ENCODE results near the gene SATB1.

The SATB1 gene

DNA sequence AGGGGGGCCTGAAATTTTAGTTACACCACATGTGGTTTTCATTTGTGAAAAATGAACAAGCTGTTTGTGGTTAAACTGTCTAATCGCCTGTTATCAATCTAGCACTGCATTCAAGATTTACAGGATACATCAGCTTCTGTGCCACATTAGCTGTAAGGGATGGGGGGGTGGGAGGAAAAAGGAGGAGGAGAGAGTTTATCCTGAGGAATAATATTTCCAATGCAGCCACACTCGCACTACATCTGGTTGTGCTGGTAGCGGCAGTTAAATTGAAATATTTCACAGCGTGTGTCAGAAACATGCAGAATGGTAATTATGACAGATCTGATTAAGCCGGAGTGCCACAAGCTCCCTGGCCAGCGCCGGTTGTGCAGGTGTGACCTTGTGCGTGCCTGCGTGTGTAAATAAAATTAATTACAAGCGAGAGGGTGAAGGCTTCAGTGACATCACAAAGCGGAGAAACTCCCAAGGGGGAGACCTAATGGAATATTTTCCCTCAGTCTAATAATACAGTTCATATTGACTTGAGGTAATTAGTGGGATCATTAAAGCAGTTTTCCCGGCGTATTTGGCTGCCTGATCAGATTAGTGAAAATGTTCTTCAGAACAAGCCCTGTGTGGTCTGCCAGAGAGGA, 55.5 kb downstream of the SATB1 start:
- no peak overlapping the region for H3K27ac ChIP-seq

DNA sequence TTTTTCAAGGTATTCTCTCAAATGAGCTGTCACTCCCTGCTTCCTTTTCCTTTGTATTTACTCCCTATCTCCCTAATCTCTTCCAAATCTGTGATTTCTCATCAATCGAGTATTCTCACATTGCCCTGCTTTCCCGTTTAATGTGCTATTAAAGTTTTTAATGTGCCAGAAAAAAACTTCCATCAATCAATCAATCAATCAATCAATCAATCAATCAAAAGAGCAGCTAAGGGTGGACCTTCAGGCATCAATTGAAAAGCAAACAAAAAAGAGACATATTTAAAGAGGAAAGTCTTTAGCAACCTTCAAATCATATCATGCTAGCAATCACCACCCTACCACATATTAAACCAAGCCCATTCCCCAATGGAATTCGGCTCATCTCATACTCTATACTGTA, 58.9 kb downstream of the SATB1 start:
- Histone ChIP-seq H3K4me3 (no peak overlapping the region), H3K27ac (no peak overlapping the region)

More for the DNA sequence above, 55.5 kb downstream of the SATB1 start:
- H3K4me3 ChIP-seq: no peak overlapping the region

DNA sequence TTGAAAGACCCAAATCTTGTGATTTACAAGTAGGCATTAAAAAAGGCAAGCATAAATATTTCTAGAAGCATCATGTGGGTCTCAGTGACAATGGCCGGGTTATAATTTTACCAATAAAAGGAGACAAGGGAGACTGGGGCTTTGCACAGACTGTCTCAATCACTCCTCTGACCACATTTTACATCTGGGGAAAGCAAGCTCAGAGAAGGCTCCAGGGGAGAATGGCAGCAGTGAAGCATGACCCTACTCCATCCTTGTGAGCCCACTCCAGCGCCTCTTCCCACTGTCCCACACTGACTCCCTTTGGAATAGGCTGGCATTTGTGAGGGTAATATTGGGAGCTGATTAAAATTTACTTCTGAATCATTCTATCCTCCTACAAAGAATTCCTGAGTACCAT, 61.8 kb downstream of the SATB1 start:
- H3K4me3 ChIP-seq: no peak overlapping the region
- no peak overlapping the region for H3K27ac ChIP-seq

DNA sequence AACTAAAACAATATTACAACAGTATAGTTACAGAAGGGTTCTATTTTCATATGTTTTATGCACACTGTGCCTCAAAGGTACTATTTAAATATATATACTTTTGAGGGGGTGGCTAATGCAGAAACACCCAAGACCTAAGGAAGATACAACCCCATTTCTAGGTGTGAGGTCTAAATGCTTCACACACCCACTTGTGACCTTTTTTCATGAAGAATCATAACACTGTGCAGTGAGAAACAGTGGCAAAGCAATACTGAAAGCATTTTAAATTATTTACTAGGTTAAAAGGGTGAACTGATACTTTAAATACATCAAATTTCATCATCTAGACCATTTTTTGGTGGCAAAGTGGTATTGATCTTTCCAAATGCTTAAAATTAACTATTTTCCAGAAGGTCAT, 67.4 kb downstream of the SATB1 start:
- H3K27ac ChIP-seq: no peak overlapping the region
- no peak overlapping the region for H3K4me3 ChIP-seq

DNA sequence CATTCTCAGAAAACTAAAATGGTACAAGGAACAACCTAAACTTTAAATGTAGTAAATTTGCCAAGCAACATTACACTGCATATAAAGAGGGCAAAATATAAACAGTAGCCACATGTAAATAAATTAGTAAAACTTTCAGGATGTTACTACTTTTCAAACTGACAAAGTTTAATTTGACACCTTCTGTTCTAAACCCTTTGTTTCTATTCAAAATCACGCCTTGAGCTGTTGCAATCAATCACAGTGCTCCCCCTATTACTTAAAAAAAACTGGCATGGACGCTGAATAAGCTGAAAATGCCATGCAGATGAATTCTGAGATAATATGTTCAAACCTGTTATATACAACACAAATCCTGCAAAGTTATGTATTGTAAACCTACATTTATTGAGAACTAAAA, 69.3 kb downstream of the SATB1 start:
- no peak overlapping the region for H3K27ac ChIP-seq
- H3K4me3 ChIP-seq: no peak overlapping the region

DNA sequence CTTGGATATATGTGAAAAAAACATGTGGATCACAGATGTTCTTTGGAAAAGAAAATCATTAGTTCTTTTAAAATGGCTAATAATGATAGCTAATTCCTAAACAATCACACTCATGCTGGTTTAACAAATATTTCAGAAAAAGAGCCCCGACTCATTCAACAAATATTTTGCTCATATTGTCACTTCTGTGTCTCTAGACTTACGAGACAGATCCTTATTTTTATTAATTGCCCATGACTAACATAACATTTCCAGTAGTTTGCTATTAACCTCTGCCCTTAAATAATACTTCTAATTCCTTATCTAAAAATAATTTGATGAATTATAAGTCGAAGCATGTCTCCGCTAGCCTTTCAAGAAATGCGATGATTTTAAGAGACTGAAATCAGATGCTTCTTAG, 70.4 kb downstream of the SATB1 start:
- H3K4me3 ChIP-seq: no peak overlapping the region
- H3K27ac ChIP-seq: no peak overlapping the region

DNA sequence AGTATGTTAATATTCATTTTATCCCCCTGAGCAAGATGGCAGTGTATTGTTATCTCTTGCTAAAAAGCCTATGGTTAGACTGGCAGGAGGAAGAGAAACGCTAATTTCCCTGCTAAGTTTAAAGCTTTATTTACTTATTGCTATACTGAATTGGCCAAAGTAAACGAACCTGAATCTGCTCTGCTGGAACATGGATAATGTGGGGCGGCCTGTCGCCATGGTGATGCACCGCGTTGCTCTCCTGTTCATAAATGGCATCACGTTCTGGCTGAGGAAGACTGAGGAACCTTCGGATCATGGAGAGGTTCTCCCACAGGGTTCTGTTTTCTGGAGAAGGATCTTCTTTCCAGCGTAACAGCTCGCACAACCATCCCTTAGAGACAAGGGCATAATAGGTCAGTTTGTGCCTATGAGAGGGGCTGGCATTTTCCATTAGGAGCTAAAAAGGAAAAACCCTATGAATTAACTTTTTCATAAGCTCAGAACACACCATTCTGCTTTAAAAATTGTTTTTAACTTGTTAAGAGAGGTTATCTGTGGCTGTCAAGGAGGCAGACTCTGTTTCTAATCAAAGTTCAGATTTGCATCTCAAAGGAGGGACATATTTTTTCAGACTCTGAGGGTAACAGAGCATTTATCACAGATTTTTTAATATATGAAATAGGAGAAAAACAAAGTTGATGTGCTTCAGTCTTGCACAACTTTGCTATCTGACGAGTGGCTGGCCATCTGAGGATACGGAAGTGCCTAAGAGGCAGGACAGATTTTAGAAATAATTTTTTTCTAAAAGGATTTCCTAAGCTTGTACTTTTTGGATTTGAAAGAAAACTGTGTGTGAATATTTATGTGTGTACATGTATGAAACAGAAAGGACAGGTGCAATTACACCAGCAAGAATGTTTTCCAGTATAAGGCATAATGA, 73.1 kb downstream of the SATB1 start:
- Histone ChIP-seq H3K4me3 (no peak overlapping the region), H3K27ac (no peak overlapping the region)

DNA sequence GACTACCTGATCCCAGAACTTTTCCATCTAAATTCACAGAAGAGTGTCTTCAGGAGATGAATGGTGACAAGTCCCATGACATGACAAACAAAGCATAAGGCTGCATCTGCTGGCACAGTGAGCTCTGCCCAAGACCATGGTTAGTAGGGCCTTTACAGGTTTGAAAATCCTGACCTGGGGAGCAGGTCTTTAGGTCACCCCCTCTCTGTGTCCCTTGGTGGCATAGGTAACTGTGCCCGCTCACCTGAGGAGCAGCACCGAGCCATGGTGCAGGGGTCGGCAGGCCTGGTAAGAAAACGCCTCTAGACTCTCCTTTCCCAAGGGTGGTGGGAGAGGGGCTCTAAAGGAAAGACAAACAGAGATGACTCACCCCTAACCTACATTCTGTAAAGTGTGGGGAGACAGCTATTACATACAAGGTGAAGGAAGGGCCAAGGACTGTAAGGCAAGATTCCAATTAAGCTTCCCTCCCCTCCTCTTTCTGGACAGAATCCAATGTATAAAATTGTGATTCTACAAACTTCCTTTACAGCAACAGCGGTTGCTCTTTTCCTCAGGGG, 74.0 kb downstream of the SATB1 start:
- no peak overlapping the region for H3K4me3 ChIP-seq
- H3K27ac ChIP-seq: no peak overlapping the region

DNA sequence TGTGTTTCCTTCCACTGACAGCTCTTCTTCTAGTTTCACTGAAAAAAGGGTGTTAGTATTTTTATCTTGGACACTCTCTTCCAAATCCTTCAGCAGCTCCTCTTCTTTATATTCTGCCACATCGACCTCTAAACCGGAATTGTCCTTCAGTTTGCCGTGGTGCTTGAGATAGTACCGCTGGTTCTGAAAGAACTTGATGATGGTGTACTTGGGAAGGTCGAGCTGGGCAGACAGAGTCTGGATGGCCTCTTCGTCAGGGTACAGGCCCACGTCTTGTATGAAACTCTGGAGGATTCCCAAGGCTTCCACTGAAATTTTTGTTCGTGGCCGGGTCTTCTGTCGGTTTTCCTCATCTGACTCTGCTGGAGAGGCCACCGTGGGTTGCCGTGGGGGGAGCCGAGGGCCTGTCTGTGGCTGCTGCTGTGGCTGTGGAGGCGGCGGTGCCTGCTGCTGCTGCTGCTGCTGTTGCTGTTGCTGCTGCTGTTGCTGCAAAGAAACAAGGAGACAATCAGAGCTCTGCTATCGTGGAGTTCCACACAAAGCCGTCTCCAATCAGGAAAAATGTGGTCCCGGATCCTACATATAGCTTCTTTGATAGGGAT, 75.8 kb downstream of the SATB1 start:
- H3K4me3 ChIP-seq: no peak overlapping the region
- H3K27ac ChIP-seq: no peak overlapping the region

DNA sequence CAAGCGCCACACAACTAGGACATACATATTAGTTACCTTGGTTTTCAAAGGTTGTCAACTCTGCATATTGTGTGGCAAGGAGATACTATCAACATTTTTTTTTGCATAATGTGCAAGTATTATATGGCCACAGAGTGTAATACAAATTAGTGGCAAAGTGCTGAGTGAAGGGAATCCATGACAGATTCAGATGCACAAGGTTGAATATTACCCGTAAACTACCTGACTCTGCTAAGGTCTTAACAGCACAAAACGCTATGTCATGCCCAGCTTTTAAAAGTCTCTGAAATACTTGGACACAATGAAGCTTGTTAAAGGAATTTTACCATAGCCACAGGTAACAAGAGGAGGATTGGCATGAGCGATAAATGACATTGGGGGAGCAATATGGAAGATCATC, 79.0 kb downstream of the SATB1 start:
- Histone ChIP-seq H3K4me3 (no peak overlapping the region), H3K27ac (no peak overlapping the region)

DNA sequence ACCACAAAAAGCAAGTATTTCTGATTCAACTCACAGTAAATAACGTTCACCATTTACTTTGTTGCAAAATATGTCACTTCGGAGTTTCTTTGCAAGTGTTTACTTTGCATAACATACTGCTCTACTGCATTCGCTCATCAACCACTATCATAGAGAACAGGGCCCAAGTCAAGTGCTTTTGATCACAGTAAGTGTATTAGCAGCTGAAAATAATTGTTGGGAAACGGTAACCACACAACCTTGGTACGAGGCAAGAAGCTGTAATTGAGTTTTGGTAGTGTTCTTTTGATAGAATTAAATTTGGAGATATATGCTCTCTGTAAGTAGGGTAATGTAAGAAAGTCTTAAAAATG, 80.1 kb downstream of the SATB1 start:
- H3K27ac ChIP-seq: no peak overlapping the region
- no peak overlapping the region for H3K4me3 ChIP-seq

DNA sequence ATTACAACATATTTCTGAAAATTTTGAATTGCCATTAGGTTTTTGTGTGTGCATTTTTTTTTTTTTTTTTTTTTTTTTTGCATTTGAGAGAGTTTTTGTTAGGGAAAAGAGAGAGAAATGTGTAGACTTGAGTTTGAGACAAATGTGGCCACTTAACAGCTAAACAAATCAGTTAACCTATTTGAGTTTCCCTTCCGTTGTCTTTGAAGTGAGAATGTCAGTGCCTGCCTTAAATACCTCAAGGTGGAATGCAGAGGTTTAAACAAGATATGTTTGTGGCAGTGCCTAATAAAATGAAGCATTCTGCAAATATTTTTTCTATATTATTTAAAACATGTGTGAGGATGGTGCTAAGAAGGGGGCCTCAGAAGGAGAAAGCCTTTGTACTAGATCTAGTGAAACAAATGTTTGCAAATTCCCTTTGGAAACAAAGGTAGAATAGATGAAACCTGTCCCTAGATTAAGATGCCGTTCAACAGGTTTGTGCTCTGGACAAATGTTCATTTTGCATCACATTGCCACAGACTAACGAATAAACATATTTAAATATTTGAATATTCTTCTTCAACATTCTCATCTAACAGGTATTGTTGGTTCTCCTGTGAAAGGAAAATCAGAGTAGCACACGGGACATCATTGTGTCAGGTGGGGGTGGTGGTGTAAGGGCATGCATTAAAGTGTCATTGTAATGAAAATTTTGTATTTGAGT, 80.7 kb downstream of the SATB1 start:
- Histone ChIP-seq H3K4me3 (no peak overlapping the region), H3K27ac (no peak overlapping the region)

DNA sequence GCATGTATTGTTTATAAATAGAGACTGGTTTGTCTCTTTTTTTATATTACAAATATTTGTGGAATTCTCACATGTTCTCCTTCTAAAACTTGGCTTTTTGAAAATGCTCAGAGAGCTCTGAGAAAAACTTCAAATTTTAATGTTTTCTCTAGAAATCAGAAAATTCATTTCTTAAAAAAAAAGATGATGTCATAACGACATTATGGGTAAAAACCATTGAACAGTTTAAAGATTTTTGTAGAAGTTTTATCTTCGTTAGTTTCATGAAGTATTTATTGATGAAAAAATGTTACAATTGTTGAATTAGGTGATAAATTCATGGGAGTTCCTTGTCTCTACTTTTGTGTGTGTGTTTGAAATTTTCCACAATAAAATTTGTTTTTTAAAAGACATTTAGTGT, 81.3 kb downstream of the SATB1 start:
- Histone ChIP-seq H3K4me3 (no peak overlapping the region), H3K27ac (no peak overlapping the region)

DNA sequence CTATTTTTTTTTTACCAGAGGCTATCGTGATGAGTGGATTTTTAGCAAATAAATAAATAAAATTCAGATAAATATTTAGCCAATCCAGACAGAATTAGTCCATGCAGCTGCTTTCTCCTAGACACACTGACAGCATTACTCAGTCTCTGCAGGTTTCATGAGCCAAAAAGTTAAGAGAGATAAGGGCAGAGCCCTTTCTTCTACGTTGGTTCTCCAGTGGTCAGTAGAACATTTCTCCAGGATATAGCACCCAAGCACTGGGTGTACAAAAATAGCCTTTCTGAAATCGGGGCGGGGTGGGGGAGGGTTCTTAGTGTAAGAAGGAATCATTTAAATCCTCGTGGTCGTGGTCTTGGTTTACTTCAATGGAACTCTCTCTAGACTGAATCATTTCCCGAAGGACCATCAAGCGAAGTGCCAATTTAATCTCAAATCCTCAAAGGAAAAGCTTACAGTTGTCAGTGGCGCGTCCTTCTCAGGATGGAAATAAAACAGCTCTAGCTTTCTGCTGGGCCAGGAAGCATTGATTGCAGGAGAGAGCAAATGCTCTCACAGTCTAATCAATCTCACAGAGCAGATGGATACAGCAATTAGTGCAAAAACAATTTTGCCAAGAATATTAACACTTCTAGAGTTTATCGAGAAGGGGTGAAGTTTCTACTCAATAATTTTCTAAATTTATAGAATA, 86.2 kb downstream of the SATB1 start:
- Histone ChIP-seq H3K4me3 (no peak overlapping the region), H3K27ac (no peak overlapping the region)

DNA sequence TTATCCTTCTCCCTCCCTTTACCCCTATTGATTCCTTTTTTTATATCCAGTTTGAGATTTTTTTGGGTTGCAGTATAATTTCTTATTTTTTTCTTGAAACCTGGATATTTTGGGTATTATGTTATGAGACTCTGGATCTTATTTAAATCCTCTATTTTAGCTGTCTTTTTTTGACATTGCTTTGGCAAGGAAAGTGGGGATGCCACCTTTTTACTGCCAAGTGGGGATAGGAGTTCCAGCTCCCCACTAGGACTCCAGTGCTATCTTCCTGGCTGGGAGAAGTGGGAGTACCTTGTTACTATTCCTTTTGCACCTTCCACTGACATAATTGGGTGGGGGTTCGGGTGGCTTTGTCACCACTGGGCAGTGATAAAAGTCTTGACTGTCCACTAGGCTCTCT, 87.9 kb downstream of the SATB1 start:
- Histone ChIP-seq H3K4me3 (no peak overlapping the region), H3K27ac (no peak overlapping the region)

DNA sequence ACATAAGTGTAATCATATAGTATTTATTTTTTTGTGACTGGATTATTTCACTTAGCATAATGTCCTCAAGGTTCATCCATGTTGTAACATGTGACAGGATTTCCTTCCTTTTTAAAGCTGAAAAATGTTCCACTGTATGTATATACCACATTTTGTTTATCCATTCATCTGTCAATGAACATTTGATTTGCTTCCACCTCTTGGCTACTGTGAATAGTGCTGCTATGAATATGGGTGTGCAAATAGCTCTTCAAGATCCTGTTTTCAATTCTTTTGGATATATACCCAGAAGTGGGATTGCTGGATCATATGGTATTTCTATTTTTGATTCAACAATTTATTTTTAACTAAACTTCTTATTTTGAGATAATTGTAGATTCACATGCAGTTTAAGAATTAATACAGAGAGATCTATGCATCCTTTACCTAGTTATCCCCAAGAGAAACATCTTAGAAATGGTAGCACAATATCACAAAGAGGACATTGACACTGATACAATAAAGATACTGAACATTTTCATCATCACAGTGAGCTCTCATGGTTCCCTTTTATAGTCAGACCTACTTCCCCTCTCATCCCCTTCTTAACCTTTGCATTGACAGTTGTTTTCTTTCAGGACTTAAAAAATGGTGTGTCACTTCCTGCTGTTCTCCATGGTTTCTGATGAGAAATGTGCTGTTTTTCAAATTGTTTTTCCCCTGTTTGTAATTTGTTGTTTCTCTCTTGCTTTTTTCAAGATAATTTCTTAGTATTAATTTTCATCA, 90.1 kb downstream of the SATB1 start:
- Histone ChIP-seq H3K27ac (no peak overlapping the region), H3K4me3 (no peak overlapping the region)

DNA sequence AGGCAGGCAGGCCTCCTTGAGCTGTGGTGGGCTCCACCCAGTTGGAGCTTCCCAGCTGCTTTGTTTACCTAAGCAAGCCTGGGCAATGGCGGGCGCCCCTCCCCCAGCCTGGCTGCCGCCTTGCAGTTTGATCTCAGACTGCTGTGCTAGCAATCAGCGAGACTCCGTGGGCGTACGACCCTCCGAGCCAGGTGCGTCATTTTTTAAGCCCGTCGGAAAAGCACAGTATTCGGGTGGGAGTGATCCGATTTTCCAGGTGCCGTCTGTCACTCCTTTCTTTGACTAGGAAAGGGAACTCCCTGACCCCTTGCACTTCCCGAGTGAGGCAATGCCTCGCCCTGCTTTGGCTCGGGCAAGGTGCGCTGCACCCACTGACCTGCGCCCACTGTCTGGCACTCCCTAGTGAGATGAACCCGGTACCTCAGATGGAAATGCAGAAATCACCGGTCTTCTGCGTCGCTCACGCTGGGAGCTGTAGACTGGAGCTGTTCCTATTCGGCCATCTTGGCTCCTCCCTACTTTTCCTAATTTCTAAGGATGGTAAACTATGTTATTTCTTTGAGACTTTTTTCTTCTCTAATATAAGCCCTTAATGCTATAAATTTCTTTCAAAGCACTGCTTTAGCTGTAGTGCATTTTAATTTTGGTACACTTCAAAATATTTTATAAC, 94.2 kb downstream of the SATB1 start:
- peak overlapping the region in 1 of 21 experiments; percentile 11 for H3K27ac ChIP-seq
- H3K4me3 ChIP-seq: peak overlapping the region in 3 of 7 experiments; percentile 0 to 36 (median 26)

DNA sequence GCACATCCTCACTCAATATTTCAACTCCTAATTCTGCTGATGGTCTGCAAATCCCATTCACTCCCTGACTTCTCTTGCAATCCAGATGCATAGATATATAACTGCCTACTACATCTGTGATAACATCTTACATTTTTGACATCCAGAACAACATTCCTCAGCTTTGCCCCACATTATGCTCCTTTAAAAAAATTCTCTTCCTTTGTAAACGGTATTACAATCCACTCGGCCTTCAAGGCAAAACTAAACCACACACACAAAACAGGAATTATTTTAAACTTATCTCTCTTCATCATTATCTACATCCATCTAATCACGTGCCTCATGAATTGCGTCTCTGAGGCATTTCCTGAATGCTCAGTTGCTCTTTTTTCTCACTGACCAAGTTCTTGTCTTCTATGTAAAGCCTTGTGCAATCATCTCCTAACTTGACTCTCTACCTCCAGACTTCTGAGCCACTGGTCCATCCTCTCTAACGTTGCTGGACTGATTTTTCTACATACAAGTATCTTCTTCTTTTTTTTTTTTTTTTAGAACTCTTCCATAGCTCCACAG, 117.0 kb downstream of the SATB1 start:
- H3K4me3 ChIP-seq: no peak overlapping the region
- no peak overlapping the region for H3K27ac ChIP-seq

Data from skin epidermis (tissue), 12 donors.